Naive thymus-derived CD4-positive, alpha-beta T cell (primary cell): Measurements from ENCODE around the gene ANKHD1. TPM values are rescaled to one million over a fixed set of nuclear protein-coding genes. Genes with fewer than 3 reads are reported as not detected.

ENCODE experiments used
- ATAC-seq: fragments of 150-1000 bp; cut with Tn5 transposase; 2 replicates; pipeline ENCODE4 v1.10.0; 2021; ENCODE audit warnings: mild to moderate bottlenecking, moderate library complexity
- CTCF ChIA-PET: fragments of 350-600 bp; sonication (Branson Sonifier 250); formaldehyde crosslinking; loops from one replicate; lab custom pipeline; 2021; ENCODE audit warnings: antibody characterized with exemption; lab: Charles Lee
- POLR2A ChIA-PET: fragments of 350-600 bp; sonication (Branson Sonifier 250); formaldehyde crosslinking; loops from one replicate; lab custom pipeline; 2021; ENCODE audit warnings: antibody characterized with exemption, inconsistent platforms; lab: Charles Lee
- DNase-seq, 9 donors: peaks; one replicate each; pipeline versions ENCODE4 v3.0.0 to v3.0.0-alpha.2; 2020 to 2022; ENCODE audit warnings: mixed read lengths in 1 of 9
- H3K27ac ChIP-seq: one replicate; pipeline ENCODE4 v1.7.0; 2013; ENCODE audit warnings: mild to moderate bottlenecking, low read depth, low read length, moderate library complexity
- H3K27me3 ChIP-seq, 2 donors: one replicate each; pipeline ENCODE4 v1.7.0; 2013; ENCODE audit warnings: low read length in 2 of 2, mild to moderate bottlenecking in 2 of 2, moderate library complexity in 2 of 2; ENCODE audit not compliant: control insufficient read depth in 2 of 2, insufficient read depth in 2 of 2
- H3K36me3 ChIP-seq, 3 experiments: 1 replicate in 2 of 3; 2 replicates in 1 of 3; pipeline ENCODE4 v1.7.0; 2013; ENCODE audit warnings: low read length in 3 of 3, mild to moderate bottlenecking in 3 of 3, moderate library complexity in 1 of 3; ENCODE audit not compliant: insufficient read depth in 3 of 3, control insufficient read depth in 2 of 3
- H3K4me1 ChIP-seq, 2 donors: one replicate each; pipeline ENCODE4 v1.7.0; 2013; ENCODE audit warnings: low read length in 2 of 2, mild to moderate bottlenecking in 2 of 2, moderate library complexity in 1 of 2; ENCODE audit not compliant: control insufficient read depth in 2 of 2, insufficient read depth in 2 of 2
- H3K4me3 ChIP-seq: 2 replicates; pipeline ENCODE4 v1.7.0; 2013; ENCODE audit warnings: mild to moderate bottlenecking, low read length
- H3K9me3 ChIP-seq, 3 experiments: 1 replicate in 2 of 3; 2 replicates in 1 of 3; pipeline ENCODE4 v1.7.0; 2013; ENCODE audit warnings: low read length in 3 of 3; ENCODE audit not compliant: control insufficient read depth in 2 of 3
- H3K27ac Mint-ChIP-seq, 9 donors: one replicate each; pipeline ENCODE4 v1.8.0; 2020 to 2022; ENCODE audit warnings: mixed read lengths in 9 of 9, mild to moderate bottlenecking in 8 of 9, moderate library complexity in 5 of 9, inconsistent platforms in 2 of 9
- H3K27me3 Mint-ChIP-seq, 5 donors: one replicate each; pipeline ENCODE4 v1.8.0; 2021 to 2022; ENCODE audit warnings: mixed read lengths in 5 of 5, mild to moderate bottlenecking in 1 of 5
- H3K36me3 Mint-ChIP-seq, 5 donors: one replicate each; pipeline ENCODE4 v1.8.0; 2020 to 2022; ENCODE audit warnings: mixed read lengths in 5 of 5, mild to moderate bottlenecking in 3 of 5, inconsistent platforms in 1 of 5
- H3K4me1 Mint-ChIP-seq, 7 donors: one replicate each; pipeline ENCODE4 v1.8.0; 2020 to 2022; ENCODE audit warnings: mixed read lengths in 7 of 7, mild to moderate bottlenecking in 3 of 7, inconsistent platforms in 1 of 7
- H3K4me3 Mint-ChIP-seq, 10 donors: one replicate each; pipeline ENCODE4 v1.8.0; 2020 to 2022; ENCODE audit warnings: mild to moderate bottlenecking in 10 of 10, mixed read lengths in 10 of 10, moderate library complexity in 6 of 10, inconsistent platforms in 2 of 10
- H3K9me3 Mint-ChIP-seq, 11 donors: one replicate each; pipeline ENCODE4 v1.8.0; 2020 to 2022; ENCODE audit warnings: mixed read lengths in 11 of 11, mild to moderate bottlenecking in 4 of 11, inconsistent platforms in 1 of 11, moderate library complexity in 1 of 11
- intact Hi-C, 2 donors: fragments of 100-400 bp; cut with micrococcal nuclease; formaldehyde crosslinking; loops; one replicate each; pipeline ENCODE4 v1.15.1; 2023
- polyA plus RNA-seq, 2 donors: library from polyadenylated mRNA; unstranded; fragments of 300-500 nt; fragmentation: Illumina TruSeq; gene quantifications; one replicate each; pipeline ENCODE4 v1.2.3, GENCODE V29; 2021
- total RNA-seq, 6 experiments: library from RNA in 5 of 6; stranded (reverse) in 5 of 6; gene quantifications; 1 replicate in 5 of 6; 2 replicates in 1 of 6; pipeline ENCODE4 v1.2.3 and lab custom pipeline; 2021 to 2026

Gene ANKHD1
- total and polyA plus RNA-seq, 7 experiments from 2014 or later = 63.1 to 240 (median 203) TPM

GRCh38 chr5:140549237-140550144 is 147.9 kb downstream of the ANKHD1 start:
- intact Hi-C loops = loop anchor here (2.0 to 5.0 kb wide), 4 partner anchors 153 to 1088 kb away; partner anchors contain the start of genes CYSTM1 (in 1 of the 2), HDAC3 (in 1 of the 2), RELL2 (in 1 of the 2) and ZMAT2 (in 1 of the 2)

GRCh38 chr5:140550147-140551079 is 148.8 kb downstream of the ANKHD1 start:
- POLR2A ChIA-PET = interaction anchor here (0.8 to 11.7 kb wide), 4 partner anchors 14 to 149 kb away, joined by 3 to 248 read pairs (median 5); partner anchors contain the start of genes ANKHD1, APBB3, SLC35A4 and SRA1
- intact Hi-C loops = no loop called here
- CTCF ChIA-PET = interaction anchor here (1.0 kb wide), 1 partner anchor 140 kb away, joined by 3 read pairs; the partner anchor contains the start of gene HARS1

More at GRCh38 chr5:140549237-140550144, 147.9 kb downstream of the ANKHD1 start:
- H3K36me3 Mint-ChIP-seq = peaks cover 11 to 34% (median 21%) of the 10 kb centered on the region in 5 donors
- H3K9me3 ChIP-seq = no peaks in the 10 kb centered on the region
- peaks cover 12 to 26% of the 10 kb centered on the region in 2 donors for H3K4me1 ChIP-seq
- no peak overlapping the region for H3K4me3 ChIP-seq
- no peaks in the 10 kb centered on the region for H3K27me3 Mint-ChIP-seq
- H3K36me3 ChIP-seq = peaks cover 10 to 27% (median 15%) of the 10 kb centered on the region in 3 experiments
- H3K4me3 Mint-ChIP-seq = peak overlapping the region; percentile 51 to 99 (median 91)
- no peaks in the 10 kb centered on the region for H3K27me3 ChIP-seq
- ChIA-PET CTCF (interaction anchor here (1.3 kb wide), 1 partner anchor 83 kb away, joined by 7 read pairs; the partner anchor contains the start of gene CD14), POLR2A (interaction anchor here (0.8 to 11.7 kb wide), 6 partner anchors 15 to 139 kb away, joined by 3 to 248 read pairs (median 15); partner anchors contain the start of genes APBB3, CD14, IK and NDUFA2)
- peaks cover 40 to 67% (median 52%) of the 10 kb centered on the region in 7 donors for H3K4me1 Mint-ChIP-seq
- ATAC-seq (no peak), DNase-seq (no peak)
- peaks cover 0 to 3% (median 0%) of the 10 kb centered on the region in 11 donors for H3K9me3 Mint-ChIP-seq
- peak overlapping the region; percentile 81 to 99 (median 98) for H3K27ac Mint-ChIP-seq
- peak overlapping the region; percentile 89 for H3K27ac ChIP-seq

GRCh38 chr5:140551872-140552271 is 150.2 kb downstream of the ANKHD1 start:
- no peaks in the 10 kb centered on the region for H3K9me3 ChIP-seq
- peaks cover 60 to 83% (median 71%) of the 10 kb centered on the region in 7 donors for H3K4me1 Mint-ChIP-seq
- ATAC-seq (no peak), DNase-seq (no peak)
- H3K4me3 Mint-ChIP-seq = no peak overlapping the region
- H3K9me3 Mint-ChIP-seq = peaks cover 0 to 4% (median 0%) of the 10 kb centered on the region in 11 donors
- peaks cover 10 to 27% (median 15%) of the 10 kb centered on the region in 3 experiments for H3K36me3 ChIP-seq
- ChIA-PET CTCF (no interaction called here), POLR2A (interaction anchor here (0.7 to 11.7 kb wide), 4 partner anchors 12 to 95 kb away, joined by 3 to 248 read pairs (median 5); partner anchors contain the start of genes APBB3, IK, NDUFA2 and SLC35A4)
- no peak overlapping the region for H3K4me3 ChIP-seq
- peaks cover 6 to 40% (median 22%) of the 10 kb centered on the region in 5 donors for H3K36me3 Mint-ChIP-seq
- H3K27me3 Mint-ChIP-seq = no peaks in the 10 kb centered on the region
- H3K27ac Mint-ChIP-seq = peak overlapping the region in 4 of 9 donors; percentile 13 to 99 (median 33)
- no peak overlapping the region for H3K27ac ChIP-seq
- intact Hi-C loops = no loop called here
- H3K4me1 ChIP-seq = peaks cover 25 to 40% of the 10 kb centered on the region in 2 donors
- H3K27me3 ChIP-seq = no peaks in the 10 kb centered on the region

More at GRCh38 chr5:140550147-140551079, 148.8 kb downstream of the ANKHD1 start:
- H3K27ac Mint-ChIP-seq = peak overlapping the region; percentile 34 to 99 (median 93)
- peaks cover 0 to 4% (median 0%) of the 10 kb centered on the region in 11 donors for H3K9me3 Mint-ChIP-seq
- no peak overlapping the region for H3K4me3 ChIP-seq
- peaks cover 48 to 76% (median 58%) of the 10 kb centered on the region in 7 donors for H3K4me1 Mint-ChIP-seq
- H3K27me3 ChIP-seq = no peaks in the 10 kb centered on the region
- peaks cover 12 to 28% of the 10 kb centered on the region in 2 donors for H3K4me1 ChIP-seq
- peaks cover 10 to 27% (median 15%) of the 10 kb centered on the region in 3 experiments for H3K36me3 ChIP-seq
- H3K36me3 Mint-ChIP-seq = peaks cover 6 to 32% (median 22%) of the 10 kb centered on the region in 5 donors
- H3K27ac ChIP-seq = peak overlapping the region; percentile 89
- peak overlapping the region in 9 of 10 donors; percentile 2 to 99 (median 16) for H3K4me3 Mint-ChIP-seq
- no peaks in the 10 kb centered on the region for H3K27me3 Mint-ChIP-seq
- H3K9me3 ChIP-seq = no peaks in the 10 kb centered on the region
- DNase-seq = no peak
- ATAC-seq = no peak

GRCh38 chr5:140553657-140554056 is 152.0 kb downstream of the ANKHD1 start:
- Histone ChIP-seq H3K4me1 (peaks cover 14 to 31% of the 10 kb centered on the region in 2 donors), H3K36me3 (peaks cover 10 to 27% (median 15%) of the 10 kb centered on the region in 3 experiments), H3K9me3 (no peaks in the 10 kb centered on the region), H3K27ac (no peak overlapping the region), H3K4me3 (no peak overlapping the region), H3K27me3 (no peaks in the 10 kb centered on the region)
- H3K27ac Mint-ChIP-seq = peak overlapping the region; percentile 16 to 87 (median 82)
- peaks cover 6 to 43% (median 22%) of the 10 kb centered on the region in 5 donors for H3K36me3 Mint-ChIP-seq
- peak overlapping the region in 4 of 10 donors; percentile 2 to 58 (median 31) for H3K4me3 Mint-ChIP-seq
- peaks cover 58 to 78% (median 71%) of the 10 kb centered on the region in 7 donors for H3K4me1 Mint-ChIP-seq
- ChIA-PET POLR2A (interaction anchor here (0.6 to 11.7 kb wide), 5 partner anchors 11 to 152 kb away, joined by 3 to 248 read pairs (median 4); partner anchors contain the start of genes ANKHD1, APBB3, IK and NDUFA2), CTCF (interaction anchor here (0.9 kb wide), 1 partner anchor 16 kb away, joined by 3 read pairs; no protein-coding TSS in a partner anchor)
- ATAC-seq (no peak), DNase-seq (no peak)
- H3K27me3 Mint-ChIP-seq = no peaks in the 10 kb centered on the region
- intact Hi-C loops = no loop called here
- H3K9me3 Mint-ChIP-seq = peaks cover 0 to 4% (median 0%) of the 10 kb centered on the region in 11 donors

GRCh38 chr5:140554454-140554853 is 152.8 kb downstream of the ANKHD1 start:
- ATAC-seq = no peak
- Mint-ChIP-seq H3K27me3 (no peaks in the 10 kb centered on the region), H3K4me1 (peaks cover 51 to 73% (median 63%) of the 10 kb centered on the region in 7 donors), H3K27ac (peak overlapping the region; percentile 2 to 87 (median 63)), H3K36me3 (peaks cover 6 to 41% (median 22%) of the 10 kb centered on the region in 5 donors), H3K4me3 (peak overlapping the region in 8 of 10 donors; percentile 2 to 47 (median 7)), H3K9me3 (peaks cover 0 to 4% (median 0%) of the 10 kb centered on the region in 11 donors)
- Histone ChIP-seq H3K9me3 (no peaks in the 10 kb centered on the region), H3K27me3 (no peaks in the 10 kb centered on the region), H3K4me1 (peaks cover 14 to 23% of the 10 kb centered on the region in 2 donors), H3K36me3 (peaks cover 10 to 25% (median 15%) of the 10 kb centered on the region in 3 experiments), H3K4me3 (no peak overlapping the region), H3K27ac (peak overlapping the region; percentile 1)
- DNase-seq = no peak
- POLR2A ChIA-PET = interaction anchor here (0.6 to 11.7 kb wide), 5 partner anchors 10 to 226 kb away, joined by 4 to 248 read pairs (median 4); partner anchors contain the start of genes APBB3, IK, NDUFA2 and SLC35A4
- CTCF ChIA-PET = interaction anchor here (0.6 to 1.0 kb wide), 2 partner anchors 9 to 138 kb away, joined by 3 to 4 read pairs; partner anchors contain the start of gene APBB3
- intact Hi-C loops = no loop called here
